GM21723 (cell line): ENCODE data around the gene TTBK1.

Experiments
- ATAC-seq: cut with Tn5 transposase; IDR thresholded peaks from one replicate; pipeline ENCODE4 v1.9.1; 2021; ENCODE audit warnings: mild to moderate bottlenecking, moderate library complexity; ENCODE audit not compliant: unreplicated experiment

TTBK1 gene

GRCh38 chr6:43254138-43254817 lies 11.0 kb downstream of the TTBK1 start:
- ATAC-seq: no peak

DNA sequence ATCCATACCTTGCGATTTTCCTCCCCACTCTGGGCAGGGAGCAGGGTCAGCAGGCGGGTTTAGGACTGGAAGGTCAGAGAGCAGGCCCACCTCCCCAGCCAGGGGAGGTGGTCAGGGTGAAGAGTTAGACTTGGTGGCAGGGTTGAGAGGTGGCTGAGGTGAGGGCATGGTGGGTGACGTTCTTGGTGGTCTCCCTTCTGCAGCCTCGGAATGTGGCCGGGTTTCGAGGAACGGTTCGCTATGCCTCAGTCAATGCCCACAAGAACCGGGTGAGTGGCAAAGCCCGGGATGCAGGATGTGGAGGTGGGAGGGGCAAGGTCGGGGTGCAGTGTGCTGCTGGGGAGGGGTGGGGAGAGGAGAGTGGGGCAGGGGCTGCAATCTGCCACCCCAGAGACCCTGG lies 11.6 kb downstream of the TTBK1 start:
- no peak for ATAC-seq

GRCh38 chr6:43255408-43256054 lies 12.2 kb downstream of the TTBK1 start:
- ATAC-seq: no peak

DNA sequence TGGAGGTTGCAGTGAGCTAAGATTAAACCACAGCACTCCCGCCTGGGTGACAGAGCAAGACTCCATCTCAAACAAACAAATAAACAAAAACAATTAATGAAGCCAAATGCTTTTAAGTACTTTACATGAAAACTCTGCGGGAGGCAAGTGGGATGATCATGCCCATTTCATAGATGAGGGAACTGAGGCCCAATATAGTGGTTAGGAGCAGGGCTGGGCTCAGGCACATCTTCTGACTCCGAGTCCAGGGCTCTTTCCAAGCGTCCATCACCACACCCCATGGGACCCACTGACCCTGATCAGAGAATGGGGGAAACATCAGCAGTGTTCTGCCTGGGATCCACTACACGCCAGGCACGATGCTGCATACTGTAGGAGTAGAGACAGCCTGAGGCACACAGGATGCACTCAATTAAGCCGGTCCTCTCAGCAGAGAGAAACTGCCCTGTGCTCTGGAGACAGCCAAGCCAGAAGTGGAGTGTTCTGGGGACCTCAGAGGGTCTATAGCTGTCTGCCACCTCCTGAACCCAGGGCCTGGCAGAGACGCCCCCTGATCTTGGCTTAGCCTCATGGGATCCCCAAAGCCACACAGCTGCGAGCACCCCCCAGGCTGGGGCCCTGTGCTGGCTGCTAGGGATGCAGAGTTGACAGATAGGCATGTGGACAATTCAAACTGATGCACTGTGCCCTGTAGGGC lies 13.5 kb downstream of the TTBK1 start:
- ATAC-seq: no peak

- no peak for ATAC-seq
Measured at GRCh38 chr6:43257367-43258145, 14.3 kb downstream of the TTBK1 start.

GRCh38 chr6:43258180-43258579 lies 14.9 kb downstream of the TTBK1 start:
- no peak for ATAC-seq

DNA sequence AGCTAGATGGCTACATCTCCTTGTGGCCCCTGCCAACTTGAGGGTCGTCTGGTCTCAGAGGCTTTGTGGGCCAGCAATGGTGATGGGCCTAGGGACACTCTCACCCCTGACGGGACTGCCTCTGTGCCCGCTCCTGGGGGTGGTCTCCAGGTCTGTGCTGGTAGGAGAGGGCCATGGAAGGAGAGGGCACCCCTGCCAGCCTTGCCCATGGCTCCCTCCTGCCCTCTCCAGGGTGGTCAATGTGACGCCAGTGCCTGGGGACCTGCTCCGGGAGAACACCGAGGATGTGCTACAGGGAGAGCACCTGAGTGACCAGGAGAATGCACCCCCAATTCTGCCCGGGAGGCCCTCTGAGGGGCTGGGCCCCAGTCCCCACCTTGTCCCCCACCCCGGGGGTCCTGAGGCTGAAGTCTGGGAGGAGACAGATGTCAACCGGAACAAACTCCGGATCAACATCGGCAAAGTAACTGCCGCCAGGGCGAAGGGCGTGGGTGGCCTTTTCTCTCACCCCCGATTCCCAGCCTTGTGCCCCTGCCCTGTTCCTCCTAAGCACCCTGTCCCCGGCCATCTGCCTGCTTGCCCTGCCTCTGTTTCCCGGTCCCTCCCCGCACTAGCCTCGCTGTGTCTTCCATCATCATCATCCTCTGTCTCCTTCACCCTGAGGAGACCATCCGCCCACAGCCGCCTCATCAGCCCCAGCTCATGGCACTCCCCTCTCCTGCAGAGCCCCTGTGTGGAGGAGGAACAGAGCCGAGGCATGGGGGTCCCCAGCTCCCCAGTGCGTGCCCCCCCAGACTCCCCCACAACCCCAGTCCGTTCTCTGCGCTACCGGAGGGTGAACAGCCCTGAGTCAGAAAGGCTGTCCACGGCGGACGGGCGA lies 15.8 kb downstream of the TTBK1 start:
- no peak for ATAC-seq

GRCh38 chr6:43260791-43261190 lies 17.5 kb downstream of the TTBK1 start:
- ATAC-seq: no peak

GRCh38 chr6:43261198-43261597 lies 17.9 kb downstream of the TTBK1 start:
- no peak for ATAC-seq

- ATAC-seq: no peak
Measured at GRCh38 chr6:43262000-43262779, 18.9 kb downstream of the TTBK1 start.

DNA sequence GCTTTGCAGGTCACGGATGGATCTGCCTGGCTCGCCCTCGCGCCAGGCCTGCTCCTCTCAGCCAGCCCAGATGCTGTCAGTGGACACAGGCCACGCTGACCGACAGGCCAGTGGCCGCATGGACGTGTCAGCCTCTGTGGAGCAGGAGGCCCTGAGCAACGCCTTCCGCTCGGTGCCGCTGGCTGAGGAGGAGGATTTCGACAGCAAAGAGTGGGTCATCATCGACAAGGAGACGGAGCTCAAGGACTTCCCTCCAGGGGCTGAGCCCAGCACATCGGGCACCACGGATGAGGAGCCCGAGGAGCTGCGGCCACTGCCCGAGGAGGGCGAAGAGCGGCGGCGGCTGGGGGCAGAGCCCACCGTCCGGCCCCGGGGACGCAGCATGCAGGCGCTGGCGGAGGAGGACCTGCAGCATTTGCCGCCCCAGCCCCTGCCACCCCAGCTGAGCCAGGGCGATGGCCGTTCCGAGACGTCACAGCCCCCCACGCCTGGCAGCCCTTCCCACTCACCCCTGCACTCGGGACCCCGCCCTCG lies 19.6 kb downstream of the TTBK1 start:
- ATAC-seq: no peak

DNA sequence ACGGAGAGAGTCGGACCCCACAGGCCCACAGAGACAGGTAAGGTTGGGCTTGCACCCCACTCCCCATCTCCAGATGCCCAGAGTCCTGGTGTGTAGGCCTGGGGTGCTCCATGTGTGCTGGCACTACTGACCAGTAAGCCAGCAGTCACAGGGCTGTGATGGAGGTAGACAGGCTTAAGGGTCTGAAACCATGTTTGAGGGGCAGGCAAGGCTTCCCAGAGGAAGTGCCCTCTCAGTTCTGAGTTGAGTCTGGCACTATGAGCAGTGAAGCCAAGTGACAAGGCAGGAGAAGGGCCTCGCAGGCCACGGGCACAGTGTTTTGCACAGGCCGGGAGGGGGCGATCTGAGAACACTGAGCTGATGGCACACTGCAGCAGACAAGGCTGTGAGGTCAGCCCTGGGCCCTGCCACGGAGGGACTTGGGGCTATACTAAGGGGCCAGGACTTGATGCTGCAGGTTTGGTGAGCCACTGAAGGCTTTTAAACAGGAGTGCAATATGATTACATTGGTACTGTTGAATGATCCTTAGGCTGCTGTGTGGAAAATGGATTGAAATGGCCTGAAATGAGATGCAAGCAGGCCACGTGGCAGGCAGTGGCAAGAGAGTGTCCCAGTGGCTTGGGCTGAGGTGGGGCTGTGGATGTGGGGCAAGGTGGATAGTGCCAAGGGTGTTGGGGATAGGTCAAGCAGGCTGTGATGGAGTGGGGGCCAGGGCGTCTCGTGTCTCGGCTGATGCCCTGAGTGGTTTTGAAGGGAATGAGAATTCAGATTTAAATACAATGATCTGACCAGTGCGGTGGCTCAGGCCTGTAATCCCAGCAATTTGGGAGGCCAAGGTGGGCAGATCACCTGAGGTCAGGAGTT lies 20.3 kb downstream of the TTBK1 start:
- ATAC-seq: peak; percentile 73

GRCh38 chr6:43264599-43265145 lies 21.4 kb downstream of the TTBK1 start:
- ATAC-seq: no peak

- no peak for ATAC-seq
Measured at GRCh38 chr6:43265564-43265963, 22.3 kb downstream of the TTBK1 start.

GRCh38 chr6:43267619-43268354 lies 24.5 kb downstream of the TTBK1 start:
- ATAC-seq: no peak

DNA sequence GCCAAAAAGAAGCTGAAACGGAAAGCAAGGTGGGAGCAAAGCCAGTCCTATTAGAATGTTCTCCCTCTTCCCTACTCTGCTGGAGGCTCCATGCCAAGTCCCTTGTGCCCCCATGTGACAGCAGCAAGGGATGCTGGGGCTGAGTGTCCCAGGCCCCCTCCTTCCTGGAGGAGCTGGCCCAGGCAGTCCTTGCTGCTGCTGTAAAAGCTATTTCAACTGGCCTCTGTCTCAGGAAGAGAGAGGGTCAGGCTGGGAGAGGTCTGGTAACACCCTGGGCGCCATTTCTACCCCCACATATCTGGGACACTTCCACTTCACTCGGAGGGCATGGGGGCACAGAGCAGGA lies 25.0 kb downstream of the TTBK1 start:
- ATAC-seq: no peak

DNA sequence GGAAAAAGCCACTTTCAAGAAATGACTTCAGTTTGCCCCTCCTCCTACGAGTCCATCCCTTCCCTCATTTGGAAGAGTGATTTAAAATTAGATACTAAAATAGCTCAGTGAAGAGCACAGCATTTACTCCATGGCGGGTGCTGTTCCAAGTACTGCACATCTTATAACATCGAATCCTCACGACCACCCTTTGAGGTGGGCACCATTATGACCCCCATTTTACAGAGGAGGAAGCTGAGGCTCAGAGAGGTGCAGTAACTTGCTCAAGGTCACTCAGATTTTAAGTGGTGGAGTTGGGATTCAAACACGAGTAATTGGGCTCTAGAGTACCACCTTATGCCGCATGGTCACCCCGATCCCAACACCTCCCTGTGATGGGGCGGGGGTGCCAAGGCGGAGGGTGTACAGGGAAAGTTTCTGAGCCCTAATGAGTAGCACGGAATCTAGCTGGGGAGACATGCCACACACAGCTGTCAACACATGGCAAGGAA lies 25.5 kb downstream of the TTBK1 start:
- no peak for ATAC-seq
